ENCODE data around the gene GRIN3A.

The GRIN3A gene

DNA sequence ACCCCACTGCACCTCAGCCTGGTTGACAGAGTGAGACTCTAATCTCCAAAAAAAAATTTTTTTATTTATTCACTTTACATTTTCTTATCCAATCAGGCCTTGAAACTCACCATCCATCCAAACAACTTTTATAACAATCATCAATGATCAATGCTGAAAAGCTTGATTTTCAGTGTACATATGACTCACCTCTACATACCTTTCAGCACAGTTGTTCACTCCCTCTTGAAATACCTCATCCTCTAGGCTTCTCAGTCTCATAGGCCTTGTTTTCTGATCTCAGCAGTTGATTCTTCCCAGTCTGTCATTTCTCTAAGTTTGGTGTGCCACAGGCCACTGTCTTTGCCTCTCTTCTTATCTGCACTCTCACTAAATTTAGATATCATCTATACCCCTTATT lies 36.2 kb downstream of the GRIN3A start:
- TF ChIP-seq, protein P1, sequence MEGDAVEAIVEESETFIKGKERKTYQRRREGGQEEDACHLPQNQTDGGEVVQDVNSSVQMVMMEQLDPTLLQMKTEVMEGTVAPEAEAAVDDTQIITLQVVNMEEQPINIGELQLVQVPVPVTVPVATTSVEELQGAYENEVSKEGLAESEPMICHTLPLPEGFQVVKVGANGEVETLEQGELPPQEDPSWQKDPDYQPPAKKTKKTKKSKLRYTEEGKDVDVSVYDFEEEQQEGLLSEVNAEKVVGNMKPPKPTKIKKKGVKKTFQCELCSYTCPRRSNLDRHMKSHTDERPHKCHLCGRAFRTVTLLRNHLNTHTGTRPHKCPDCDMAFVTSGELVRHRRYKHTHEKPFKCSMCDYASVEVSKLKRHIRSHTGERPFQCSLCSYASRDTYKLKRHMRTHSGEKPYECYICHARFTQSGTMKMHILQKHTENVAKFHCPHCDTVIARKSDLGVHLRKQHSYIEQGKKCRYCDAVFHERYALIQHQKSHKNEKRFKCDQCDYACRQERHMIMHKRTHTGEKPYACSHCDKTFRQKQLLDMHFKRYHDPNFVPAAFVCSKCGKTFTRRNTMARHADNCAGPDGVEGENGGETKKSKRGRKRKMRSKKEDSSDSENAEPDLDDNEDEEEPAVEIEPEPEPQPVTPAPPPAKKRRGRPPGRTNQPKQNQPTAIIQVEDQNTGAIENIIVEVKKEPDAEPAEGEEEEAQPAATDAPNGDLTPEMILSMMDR (IDR thresholded peaks at IDR 0.05): no peak

DNA sequence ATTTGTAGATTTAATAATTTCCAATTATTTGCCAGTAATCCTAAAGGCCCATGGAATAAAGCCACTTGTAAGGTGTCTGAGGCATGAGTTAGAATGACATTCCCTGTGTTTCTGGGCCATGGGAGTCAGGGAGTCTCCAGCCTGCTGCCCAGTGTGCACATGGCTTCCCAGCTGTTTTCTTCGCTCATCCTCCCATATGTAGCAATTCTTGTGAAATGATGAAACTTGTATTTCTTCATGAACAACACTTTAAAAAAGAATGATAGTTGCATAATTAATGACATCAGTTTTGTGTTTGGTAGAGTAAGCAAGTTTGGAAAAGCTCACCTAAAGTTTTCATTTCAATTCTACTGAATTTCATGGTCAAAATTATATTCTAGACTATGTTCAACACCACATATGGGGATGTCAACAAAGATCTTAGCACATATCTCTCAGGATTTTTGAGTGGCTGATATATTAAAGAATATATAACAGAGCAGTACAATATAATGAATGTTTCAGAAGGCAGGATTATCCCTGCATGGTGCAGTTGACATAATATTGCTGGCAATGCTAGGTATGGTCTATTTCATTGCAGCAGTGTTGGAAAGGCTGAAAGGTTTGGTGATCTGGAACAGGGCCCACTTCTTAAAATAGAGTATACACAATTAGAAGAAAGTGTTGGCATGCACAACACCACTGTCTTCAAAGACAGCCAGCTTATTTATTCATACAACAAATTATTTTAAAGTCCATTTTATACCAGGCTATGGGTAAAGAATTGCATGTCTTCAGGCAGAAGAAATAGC lies 44.7 kb downstream of the GRIN3A start:
- TF ChIP-seq, protein P1 (IDR thresholded peaks at IDR 0.05): no peak

- TF ChIP-seq, protein P1 (IDR thresholded peaks at IDR 0.05): no peak
Observed at GRCh38 chr9:101691657-101692056, 46.8 kb downstream of the GRIN3A start.

DNA sequence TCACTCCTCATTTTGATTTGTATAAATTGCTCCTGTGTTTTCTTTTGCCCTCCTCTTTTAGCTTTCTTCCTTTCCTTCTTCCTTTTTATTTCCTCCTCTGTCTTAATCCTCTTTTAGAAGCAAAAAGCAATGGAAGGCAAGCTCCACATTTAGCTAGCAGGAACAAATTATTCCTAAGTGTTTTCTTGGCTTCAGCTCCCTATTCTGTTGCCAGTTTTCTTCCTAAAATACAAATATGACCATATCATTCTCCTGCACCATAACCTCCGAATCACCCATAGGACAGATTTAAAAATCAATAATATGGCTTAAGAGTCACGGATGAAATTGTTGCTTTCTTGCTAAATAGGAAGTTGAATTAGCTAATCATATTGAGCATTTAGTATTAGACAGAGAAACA lies 49.4 kb downstream of the GRIN3A start:
- TF ChIP-seq, protein P1 (IDR thresholded peaks at IDR 0.05): no peak

- TF ChIP-seq, protein P1 (IDR thresholded peaks at IDR 0.05): no peak
Observed at GRCh38 chr9:101684665-101685064, 53.8 kb downstream of the GRIN3A start.

DNA sequence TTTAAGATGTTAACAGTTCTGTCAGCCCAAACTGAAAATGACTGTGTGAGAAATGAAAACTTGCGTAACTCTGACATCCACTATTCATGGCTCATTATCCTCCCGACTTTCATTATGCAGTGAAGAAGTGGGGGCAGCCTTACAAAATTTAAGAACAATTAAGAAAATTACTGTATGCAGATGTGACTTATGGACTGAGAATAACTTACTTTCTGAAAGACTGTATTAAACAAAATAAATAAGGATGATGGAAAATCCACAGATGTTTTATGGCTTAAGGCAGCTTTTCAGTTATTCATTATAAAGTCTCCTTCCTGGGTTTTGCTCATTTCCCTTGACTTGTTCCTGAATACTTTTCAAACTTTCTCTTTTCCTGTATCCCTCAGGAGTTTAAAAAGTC lies 55.2 kb downstream of the GRIN3A start:
- TF ChIP-seq, protein P1 (IDR thresholded peaks at IDR 0.05): no peak

DNA sequence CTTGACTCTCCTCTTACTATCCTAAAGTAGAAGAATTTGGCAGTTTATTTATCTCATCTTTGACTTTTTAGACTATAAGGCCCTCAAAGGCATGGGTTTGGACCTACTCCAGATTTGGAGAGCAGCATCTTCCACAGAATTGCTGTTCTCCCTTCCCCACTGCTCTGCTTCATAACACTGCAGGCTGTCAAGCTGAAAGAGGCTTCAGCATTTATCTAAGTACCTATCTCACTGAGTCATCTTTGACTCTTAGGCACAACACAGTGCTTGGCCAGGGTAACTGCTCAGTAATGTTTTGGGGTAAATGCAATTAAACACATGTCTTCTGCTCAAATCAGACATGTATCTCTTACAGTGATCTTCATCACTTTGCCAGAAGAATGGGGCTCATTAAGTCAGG lies 60.6 kb downstream of the GRIN3A start:
- TF ChIP-seq, protein P1 (IDR thresholded peaks at IDR 0.05): no peak

GRCh38 chr9:101675341-101675740 lies 63.1 kb downstream of the GRIN3A start:
- TF ChIP-seq, protein P1 (IDR thresholded peaks at IDR 0.05): no peak
